LoVo (cell line): ENCODE results near the gene DPP7.

Experiments used
- DNase-seq: peaks from one replicate; pipeline ENCODE4 v3.0.0-alpha.2; 2016; ENCODE audit warnings: low spot score

DPP7 gene

GRCh38 chr9:137086531-137087408 is 27.8 kb downstream of the DPP7 start, which contains the start of gene MAN1B1:
Gene MAN1B1 (plus strand): TSS chr9:137086985. CDS start chr9:137087000, 15 bp downstream.
- peak; percentile 99 for DNase-seq

DNA sequence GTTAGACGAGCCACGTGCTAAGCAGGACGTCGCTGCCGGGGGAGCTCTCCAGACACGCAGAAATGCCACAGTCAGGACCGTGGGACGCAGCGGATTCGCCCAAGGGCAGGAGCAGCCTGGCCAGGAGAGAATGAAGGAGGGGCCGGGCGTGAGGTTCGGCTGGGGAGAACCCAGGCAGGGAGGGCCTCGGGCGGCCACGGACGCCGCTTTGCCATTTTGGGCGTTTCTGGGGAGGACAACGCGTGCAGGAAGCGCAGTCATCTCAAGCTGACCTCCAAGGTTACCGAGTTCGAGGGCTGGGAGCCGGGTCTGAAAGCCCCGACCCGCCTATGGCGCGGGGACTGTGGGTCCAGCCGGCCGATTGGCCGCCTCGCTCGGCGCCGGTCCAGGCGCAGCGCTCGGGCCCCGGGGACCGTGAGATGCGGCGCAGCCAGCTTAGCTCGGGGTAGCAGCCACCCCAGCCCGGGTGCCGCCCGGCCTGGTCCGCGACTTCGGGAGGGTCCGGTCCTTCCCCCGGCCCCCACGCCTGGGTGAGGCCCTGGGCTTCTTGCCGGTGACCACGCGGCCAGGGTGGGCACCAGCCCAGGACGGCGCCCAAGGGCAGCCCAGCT is 28.5 kb downstream of the DPP7 start:
- no peak for DNase-seq

DNA sequence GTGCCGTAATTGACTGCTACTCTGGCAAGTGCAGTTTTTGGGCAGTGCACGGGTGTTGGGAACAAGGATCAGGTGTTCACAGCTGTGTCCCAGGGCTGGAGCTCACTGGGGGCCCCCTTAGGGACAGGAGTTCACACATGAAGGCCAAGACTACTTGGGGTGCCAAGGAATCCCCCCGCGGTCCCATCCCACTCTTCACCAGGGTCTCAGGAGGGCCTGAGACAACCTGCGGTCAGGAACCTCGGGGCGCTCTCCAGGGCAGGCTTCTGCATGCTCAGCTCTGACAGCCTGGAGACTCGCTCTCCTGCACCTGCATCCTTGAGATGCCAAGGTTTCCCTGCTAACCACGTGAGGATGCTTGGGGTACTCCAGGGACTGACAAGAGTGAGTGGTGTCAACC is 30.0 kb downstream of the DPP7 start:
- DNase-seq: no peak

GRCh38 chr9:137083394-137084004 is 31.0 kb downstream of the DPP7 start:
- DNase-seq: peak; percentile 85

- DNase-seq: no peak
These were observed 31.6 kb downstream of the DPP7 start for GRCh38 chr9:137082925-137083290.

GRCh38 chr9:137082222-137082924 is 32.2 kb downstream of the DPP7 start:
- DNase-seq: no peak

DNA sequence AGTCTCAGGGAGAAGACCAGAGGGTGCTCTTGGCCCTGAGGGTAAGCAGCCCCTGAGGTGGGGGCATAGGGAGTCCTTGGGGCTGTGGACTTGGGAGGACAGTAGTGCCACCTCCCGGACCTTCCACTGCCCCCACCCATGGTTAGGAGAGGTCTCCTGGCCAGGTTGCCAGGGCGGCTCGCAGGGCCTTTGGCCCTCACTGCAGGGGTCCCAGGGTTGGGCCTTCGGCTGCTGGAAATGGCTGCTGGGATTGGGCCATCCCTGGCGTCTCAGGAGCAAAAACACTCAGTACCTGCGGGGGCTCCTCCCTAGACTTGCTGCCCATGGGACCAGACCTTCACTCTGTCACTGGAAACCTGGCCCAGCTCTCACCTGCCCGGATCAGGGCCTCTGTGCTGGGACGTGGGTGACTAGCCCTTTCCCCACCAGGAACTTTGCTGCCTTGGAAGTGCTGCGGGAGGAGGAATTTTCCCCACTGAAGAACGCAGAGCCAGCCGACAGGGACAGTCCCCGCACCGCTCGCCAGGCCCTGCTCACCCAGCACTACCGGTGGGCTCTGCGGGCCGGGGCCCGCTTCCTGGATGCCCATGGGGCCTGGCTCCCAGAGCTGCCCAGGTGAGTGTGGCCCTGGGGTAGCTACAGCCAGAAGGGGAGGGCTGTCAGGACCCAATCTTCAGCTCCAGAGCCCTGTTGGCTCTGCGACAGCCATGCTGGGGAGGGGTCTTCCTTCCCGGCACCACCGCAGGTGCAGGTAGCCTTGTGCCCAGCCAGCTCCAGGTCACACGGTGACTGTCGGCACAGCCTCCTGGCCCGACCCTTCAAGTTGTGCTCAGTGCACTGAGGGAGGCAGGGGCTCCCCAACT is 34.0 kb downstream of the DPP7 start:
- DNase-seq: no peak

DNA sequence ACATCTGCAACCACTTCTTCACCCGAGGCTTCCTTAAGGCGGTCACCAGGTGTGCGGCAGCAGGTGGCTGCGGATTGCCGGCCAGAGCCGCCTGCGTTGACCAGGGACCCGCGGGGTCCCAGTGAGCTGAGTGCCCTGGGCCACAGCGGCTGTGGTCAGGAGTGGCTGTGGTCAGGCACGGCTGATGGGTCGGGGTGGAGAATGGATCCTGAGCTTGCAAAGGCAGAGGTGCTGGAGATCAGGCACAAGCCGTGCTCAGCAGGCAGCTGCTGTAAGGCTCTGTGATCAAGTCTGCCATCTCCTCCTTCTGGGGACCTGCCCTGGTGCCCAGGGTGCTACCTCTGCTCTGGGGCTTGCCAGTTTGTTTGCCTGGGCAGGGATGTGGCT is 35.1 kb downstream of the DPP7 start:
- DNase-seq: no peak

GRCh38 chr9:137078701-137079400 is 35.7 kb downstream of the DPP7 start:
- no peak for DNase-seq

DNA sequence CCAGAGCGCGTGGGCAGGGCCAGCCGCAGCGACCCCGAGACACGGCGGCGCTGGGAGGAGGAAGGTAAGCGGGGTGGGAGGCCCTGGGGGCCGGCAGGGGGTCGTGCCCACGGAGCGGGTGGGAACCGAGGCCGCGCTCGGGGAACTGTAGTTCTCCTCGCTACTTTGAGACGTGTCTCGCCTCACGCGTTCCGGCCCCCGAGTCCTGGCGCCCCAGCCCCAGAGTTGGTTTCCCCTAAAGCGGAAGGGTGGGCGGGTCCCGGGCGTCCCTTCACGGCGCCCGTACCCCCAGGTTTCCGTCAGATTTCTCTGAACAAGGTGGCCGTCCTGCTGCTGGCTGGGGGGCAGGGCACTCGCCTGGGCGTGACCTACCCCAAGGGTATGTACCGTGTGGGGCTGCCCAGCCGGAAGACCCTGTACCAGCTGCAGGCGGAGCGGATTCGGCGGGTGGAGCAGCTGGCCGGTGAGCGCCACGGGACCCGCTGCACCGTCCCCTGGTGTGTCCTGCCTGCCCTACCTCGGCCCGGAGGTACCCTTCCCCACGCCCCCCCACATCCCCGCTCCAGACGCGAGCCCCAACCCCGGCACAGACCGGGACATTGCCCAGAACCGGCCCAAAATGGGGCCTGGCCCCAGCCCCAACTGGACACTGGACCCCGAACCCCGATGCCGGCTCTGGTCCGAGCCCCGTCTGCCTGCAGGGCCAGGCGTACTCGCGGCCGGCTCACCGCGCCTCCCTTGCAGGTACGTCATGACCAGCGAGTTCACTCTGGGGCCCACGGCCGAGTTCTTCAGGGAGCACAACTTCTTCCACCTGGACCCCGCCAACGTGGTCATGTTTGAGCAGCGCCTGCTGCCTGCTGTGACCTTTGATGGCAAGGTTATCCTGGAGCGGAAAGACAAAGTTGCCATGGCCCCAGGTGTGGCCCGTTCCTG is 36.5 kb downstream of the DPP7 start:
- no peak for DNase-seq

DNA sequence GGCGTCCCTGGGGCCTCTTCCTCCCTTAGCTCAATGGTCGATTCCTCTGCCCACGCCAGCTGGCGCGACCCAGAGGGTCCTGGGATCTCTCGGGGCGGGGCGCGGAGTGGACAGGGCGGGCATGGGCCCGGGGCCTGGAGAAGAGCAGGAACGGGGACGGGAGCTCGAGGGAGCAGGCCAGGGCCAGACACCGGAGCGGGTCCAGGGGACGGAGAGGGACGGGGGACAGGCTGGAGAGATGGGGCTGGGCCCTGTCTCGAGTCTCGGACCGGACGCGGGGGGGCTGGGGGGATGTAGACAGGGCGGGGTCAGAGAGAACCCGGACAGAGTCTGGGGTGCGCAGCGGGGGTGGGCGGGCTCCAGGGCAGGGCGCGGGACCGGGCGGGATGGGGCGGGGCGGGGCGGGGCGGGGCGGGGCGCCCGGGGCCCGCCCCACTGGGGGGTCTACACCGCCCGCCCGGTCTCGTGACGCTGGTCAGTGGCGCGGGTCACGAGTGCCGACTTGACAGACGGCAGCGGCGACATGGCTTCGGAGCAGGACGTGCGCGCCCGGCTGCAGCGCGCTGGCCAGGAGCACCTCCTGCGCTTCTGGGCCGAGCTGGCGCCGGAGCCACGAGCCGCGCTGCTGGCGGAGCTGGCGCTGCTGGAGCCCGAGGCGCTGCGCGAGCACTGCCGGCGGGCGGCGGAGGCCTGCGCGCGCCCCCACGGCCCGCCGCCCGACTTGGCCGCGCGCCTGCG is 37.4 kb downstream of the DPP7 start, which contains the start of gene UAP1L1:
Gene UAP1L1, plus strand, starts transcription at position 508 of the 738 bp plus-strand sequence. Its CDS starts 16 bp downstream, at position 524.
- peak; percentile 47 for DNase-seq

GRCh38 chr9:137076636-137077009 is 37.9 kb downstream of the DPP7 start:
- no peak for DNase-seq

GRCh38 chr9:137075275-137075775 is 39.2 kb downstream of the DPP7 start:
- DNase-seq: no peak

GRCh38 chr9:137074657-137075274 is 39.8 kb downstream of the DPP7 start:
- DNase-seq: no peak

- no peak for DNase-seq
These were observed 40.5 kb downstream of the DPP7 start for GRCh38 chr9:137073992-137074399.

GRCh38 chr9:137071282-137071681 is 43.3 kb downstream of the DPP7 start:
- DNase-seq: no peak

DNA sequence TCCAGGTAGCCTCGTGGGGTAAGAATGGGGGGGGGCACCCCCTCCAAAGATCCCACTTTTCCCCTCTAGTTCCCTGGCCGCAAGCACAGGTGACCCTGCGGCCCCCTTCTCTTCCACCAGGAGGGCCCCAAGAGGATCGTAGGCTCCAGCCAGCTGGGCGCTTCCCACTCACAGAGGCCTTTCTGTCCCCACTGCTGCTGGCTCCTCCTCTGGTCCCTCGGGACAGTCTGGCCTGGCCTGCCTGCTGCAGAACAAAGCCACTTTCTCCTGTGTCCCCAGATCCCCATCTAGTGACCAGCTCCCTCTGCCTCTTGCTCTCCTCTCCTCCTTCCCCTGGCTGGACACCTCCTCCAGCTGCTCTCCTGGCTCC is 43.6 kb downstream of the DPP7 start:
- DNase-seq: no peak

GRCh38 chr9:137070201-137070905 is 44.2 kb downstream of the DPP7 start, which contains the start of gene SAPCD2:
Gene SAPCD2 (minus strand): TSS chr9:137070557. CDS start chr9:137070460, 97 bp downstream.
- peak; percentile 92 for DNase-seq
